Gastroesophageal sphincter (tissue), 3 donors: ENCODE results near the gene IGSF8.

ENCODE experiments used
- CTCF ChIP-seq, 4 experiments: fragments of 200-600 bp in 2 of 4; fragments of 450-650 bp in 2 of 4; sonication (generic) in 1 of 4; IDR thresholded peaks; one replicate each; pipeline ENCODE4 v1.5.1; 2017 to 2019; ENCODE audit warnings: antibody characterized with exemption in 4 of 4, mild to moderate bottlenecking in 2 of 4, moderate library complexity in 2 of 4
- POLR2A ChIP-seq, 2 donors: fragments of 450-650 bp; IDR thresholded peaks; one replicate each; pipeline ENCODE4 v1.6.1; 2017; ENCODE audit warnings: antibody characterized with exemption in 2 of 2, mild to moderate bottlenecking in 2 of 2, moderate library complexity in 1 of 2

- TF ChIP-seq POLR2A (IDR thresholded peaks at IDR 0.05): no peak
- no peak for TF ChIP-seq CTCF (IDR thresholded peaks at IDR 0.05)
These were observed 15.9 kb downstream of the IGSF8 start for GRCh38 chr1:160082487-160082886.
